ENCODE data around the gene CNTNAP2.
"Not testable (repeated sequence)": the region's sequence is repeated elsewhere in the genome, so short reads cannot be mapped to it uniquely, and the experiment has no call there.

Gene CNTNAP2

GRCh38 chr7:147708871-147709270, 1592.3 kb downstream of the CNTNAP2 start:
- no peak for DNase-seq

GRCh38 chr7:147711447-147711846, 1594.8 kb downstream of the CNTNAP2 start:
- no peak for DNase-seq

- DNase-seq, result no peak
Observed at GRCh38 chr7:147721962-147722830, 1605.6 kb downstream of the CNTNAP2 start.

GRCh38 chr7:147723536-147723935, 1606.9 kb downstream of the CNTNAP2 start:
- DNase-seq, result no peak

GRCh38 chr7:147731311-147731710, 1614.7 kb downstream of the CNTNAP2 start:
- no peak for DNase-seq

GRCh38 chr7:147737559-147738214, 1621.1 kb downstream of the CNTNAP2 start:
- not testable (repeated sequence) for DNase-seq

- DNase-seq, result no peak
Observed at GRCh38 chr7:147742301-147742700, 1625.7 kb downstream of the CNTNAP2 start.

- DNase-seq, result no peak
Observed at GRCh38 chr7:147756300-147756699, 1639.7 kb downstream of the CNTNAP2 start.

- DNase-seq, result no peak
Observed at GRCh38 chr7:147759327-147759943, 1642.8 kb downstream of the CNTNAP2 start.

GRCh38 chr7:147765301-147765700, 1648.7 kb downstream of the CNTNAP2 start:
- DNase-seq, result no peak

GRCh38 chr7:147771344-147771743, 1654.7 kb downstream of the CNTNAP2 start:
- no peak for DNase-seq

- no peak for DNase-seq
Observed at GRCh38 chr7:147774461-147774860, 1657.9 kb downstream of the CNTNAP2 start.

- no peak for DNase-seq
Observed at GRCh38 chr7:147775516-147776284, 1659.1 kb downstream of the CNTNAP2 start.

GRCh38 chr7:147777309-147777708, 1660.7 kb downstream of the CNTNAP2 start:
- no peak for DNase-seq

- DNase-seq, result no peak
Observed at GRCh38 chr7:147779949-147780348, 1663.3 kb downstream of the CNTNAP2 start.

GRCh38 chr7:147796581-147796980, 1680.0 kb downstream of the CNTNAP2 start:
- no peak for DNase-seq

- DNase-seq, result no peak
Observed at GRCh38 chr7:147798001-147798400, 1681.4 kb downstream of the CNTNAP2 start.

- DNase-seq, result not testable (repeated sequence)
Observed at GRCh38 chr7:147801762-147802161, 1685.2 kb downstream of the CNTNAP2 start.

GRCh38 chr7:147803151-147803550, 1686.5 kb downstream of the CNTNAP2 start:
- DNase-seq, result no peak

- DNase-seq, result no peak
Observed at GRCh38 chr7:147803606-147804005, 1687.0 kb downstream of the CNTNAP2 start.

GRCh38 chr7:147804032-147804431, 1687.4 kb downstream of the CNTNAP2 start:
- DNase-seq, result no peak

- no peak for DNase-seq
Observed at GRCh38 chr7:147805996-147806576, 1689.5 kb downstream of the CNTNAP2 start.

- no peak for DNase-seq
Observed at GRCh38 chr7:147809786-147810185, 1693.2 kb downstream of the CNTNAP2 start.

Measured in activated naive CD4-positive, alpha-beta T cell treated with anti-CD3 and anti-CD28 coated beads, Interleukin-2, amount 50 U/mL, for 16 hours (primary cell).